Uterus (tissue), 2 donors: ENCODE data around the gene FKBP5.

Experiments
- CTCF ChIP-seq, 4 experiments: fragments of 200-600 bp in 2 of 4; fragments of 450-650 bp in 2 of 4; sonication (generic) in 2 of 4; IDR thresholded peaks; one replicate each; pipeline ENCODE4 v1.5.1; 2016 to 2019; ENCODE audit warnings: antibody characterized with exemption in 4 of 4, mild to moderate bottlenecking in 2 of 4, moderate library complexity in 1 of 4
- POLR2A ChIP-seq, 2 donors: fragments of 450-650 bp; IDR thresholded peaks; one replicate each; pipeline ENCODE4 v1.6.1; 2016; ENCODE audit warnings: antibody characterized with exemption in 2 of 2, mild to moderate bottlenecking in 1 of 2, moderate library complexity in 1 of 2

- TF ChIP-seq CTCF (IDR thresholded peaks at IDR 0.05) (no peak), POLR2A (IDR thresholded peaks at IDR 0.05) (no peak)
Measured at GRCh38 chr6:35611240-35611639, 77.5 kb downstream of the FKBP5 start.
